Lower lobe of right lung (tissue), 2 donors: ENCODE results near the gene IFI27L2. TPM values are rescaled to one million over a fixed set of nuclear protein-coding genes. Genes with fewer than 3 reads are reported as not detected.

Experiments
- ATAC-seq, 2 donors: fragments of 200-7000 bp; cut with Tn5 transposase; one replicate each; pipeline ENCODE4 v1.9.1; 2020 to 2022; ENCODE audit warnings: mild to moderate bottlenecking in 2 of 2, moderate library complexity in 2 of 2
- DNase-seq: peaks from one replicate; pipeline ENCODE4 v3.0.0-alpha.2; 2020
- H3K27ac ChIP-seq: fragments of 200-600 bp; one replicate; pipeline ENCODE4 v1.8.0; 2022
- H3K27me3 ChIP-seq: fragments of 200-600 bp; one replicate; pipeline ENCODE4 v1.8.0; 2022; ENCODE audit warnings: low read depth
- H3K36me3 ChIP-seq: fragments of 200-600 bp; one replicate; pipeline ENCODE4 v1.8.0; 2022; ENCODE audit warnings: mild to moderate bottlenecking
- H3K4me1 ChIP-seq: fragments of 200-600 bp; one replicate; pipeline ENCODE4 v1.8.0; 2022
- H3K4me3 ChIP-seq: fragments of 200-600 bp; one replicate; pipeline ENCODE4 v1.8.0; 2022; ENCODE audit warnings: mild to moderate bottlenecking
- H3K9me3 ChIP-seq: fragments of 200-600 bp; one replicate; pipeline ENCODE4 v1.8.0; 2022
- CTCF ChIP-seq: fragments of 200-600 bp; IDR thresholded peaks from one replicate; pipeline ENCODE4 v1.8.0; 2022; ENCODE audit warnings: antibody characterized with exemption, mild to moderate bottlenecking
- intact Hi-C: fragments of 100-400 bp; cut with DNase I; formaldehyde crosslinking; loops from one replicate; pipeline ENCODE4 v1.11.0; 2022
- total RNA-seq: library from RNA; stranded (reverse); fragmentation: NEBNext Ultra II Directional; extraction: Animal tissue kit (Norgen Biotek cat#: 25700); gene quantifications from one replicate; pipeline ENCODE4 v1.2.1, GENCODE V29; 2021
- donor health status: DM: no; HTN: yes; CAD: no; lungs with severe emphysema.

IFI27L2 gene
- total RNA-seq, 1 donor from 2014 or later: 49.7 TPM

- no peak for TF ChIP-seq CTCF
- intact Hi-C loops: no loop called here
Observed at GRCh38 chr14:94152676-94153075, 23.3 kb upstream of the IFI27L2 start.

GRCh38 chr14:94145902-94146527 lies 16.6 kb upstream of the IFI27L2 start:
- Histone ChIP-seq H3K4me1 (peaks cover 6% of the 10 kb centered on the region), H3K4me3 (no peak overlapping the region), H3K27me3 (no peaks in the 10 kb centered on the region), H3K36me3 (no peaks in the 10 kb centered on the region), H3K9me3 (no peaks in the 10 kb centered on the region), H3K27ac (no peak overlapping the region)
- ATAC-seq (no peak), DNase-seq (no peak)
- intact Hi-C loops: no loop called here
- no peak for TF ChIP-seq CTCF

More at GRCh38 chr14:94152676-94153075, 23.3 kb upstream of the IFI27L2 start:
- Histone ChIP-seq H3K27me3 (no peaks in the 10 kb centered on the region), H3K9me3 (no peaks in the 10 kb centered on the region), H3K4me3 (no peak overlapping the region), H3K27ac (no peak overlapping the region), H3K4me1 (peaks cover 11% of the 10 kb centered on the region), H3K36me3 (no peaks in the 10 kb centered on the region)
- DNase-seq (no peak), ATAC-seq (no peak)

GRCh38 chr14:94144765-94145164 lies 15.4 kb upstream of the IFI27L2 start:
- Histone ChIP-seq H3K36me3 (no peaks in the 10 kb centered on the region), H3K4me3 (no peak overlapping the region), H3K27ac (no peak overlapping the region), H3K4me1 (peaks cover 6% of the 10 kb centered on the region), H3K27me3 (no peaks in the 10 kb centered on the region), H3K9me3 (no peaks in the 10 kb centered on the region)
- intact Hi-C loops: no loop called here
- ATAC-seq (peak; percentile 43 to 54), DNase-seq (peak; percentile 57)
- TF ChIP-seq CTCF: no peak

- no peak overlapping the region for H3K4me3 ChIP-seq
- no peaks in the 10 kb centered on the region for H3K27me3 ChIP-seq
- H3K27ac ChIP-seq: no peak overlapping the region
- DNase-seq (no peak), ATAC-seq (no peak)
- no peaks in the 10 kb centered on the region for H3K9me3 ChIP-seq
- TF ChIP-seq CTCF: no peak
- H3K4me1 ChIP-seq: peaks cover 6% of the 10 kb centered on the region
- intact Hi-C loops: no loop called here
- no peaks in the 10 kb centered on the region for H3K36me3 ChIP-seq
Observed at GRCh38 chr14:94143711-94144110, 14.3 kb upstream of the IFI27L2 start.

- Histone ChIP-seq H3K27me3 (no peaks in the 10 kb centered on the region), H3K36me3 (no peaks in the 10 kb centered on the region)
- no peak for TF ChIP-seq CTCF
Observed at GRCh38 chr14:94143239-94143638, 13.8 kb upstream of the IFI27L2 start.

More at GRCh38 chr14:94143239-94143638, 13.8 kb upstream of the IFI27L2 start:
- H3K27ac ChIP-seq: no peak overlapping the region
- ATAC-seq: no peak
- intact Hi-C loops: no loop called here
- no peak overlapping the region for H3K4me3 ChIP-seq
- H3K4me1 ChIP-seq: peaks cover 6% of the 10 kb centered on the region
- no peaks in the 10 kb centered on the region for H3K9me3 ChIP-seq
- no peak for DNase-seq
